Gastrocnemius medialis (tissue), 4 donors: Measurements from ENCODE around the gene EFR3B.

ENCODE experiments used
- POLR2A ChIP-seq, 2 donors: fragments of 450-650 bp; IDR thresholded peaks; one replicate each; pipeline ENCODE4 v1.6.1; 2017; ENCODE audit warnings: antibody characterized with exemption in 2 of 2, mild to moderate bottlenecking in 2 of 2, moderate library complexity in 2 of 2
- TF ChIP-seq, protein P1 (sequence below), 5 experiments: fragments of 450-650 bp in 3 of 5; fragments of 200-600 bp in 2 of 5; sonication (generic) in 2 of 5; IDR thresholded peaks in 4 of 5; conservative IDR thresholded peaks in 1 of 5; 1 replicate in 4 of 5; 2 replicates in 1 of 5; pipeline ENCODE4 v1.5.1; 2016 to 2019; ENCODE audit warnings: antibody characterized with exemption in 5 of 5, mild to moderate bottlenecking in 3 of 5, moderate library complexity in 3 of 5

DNA sequence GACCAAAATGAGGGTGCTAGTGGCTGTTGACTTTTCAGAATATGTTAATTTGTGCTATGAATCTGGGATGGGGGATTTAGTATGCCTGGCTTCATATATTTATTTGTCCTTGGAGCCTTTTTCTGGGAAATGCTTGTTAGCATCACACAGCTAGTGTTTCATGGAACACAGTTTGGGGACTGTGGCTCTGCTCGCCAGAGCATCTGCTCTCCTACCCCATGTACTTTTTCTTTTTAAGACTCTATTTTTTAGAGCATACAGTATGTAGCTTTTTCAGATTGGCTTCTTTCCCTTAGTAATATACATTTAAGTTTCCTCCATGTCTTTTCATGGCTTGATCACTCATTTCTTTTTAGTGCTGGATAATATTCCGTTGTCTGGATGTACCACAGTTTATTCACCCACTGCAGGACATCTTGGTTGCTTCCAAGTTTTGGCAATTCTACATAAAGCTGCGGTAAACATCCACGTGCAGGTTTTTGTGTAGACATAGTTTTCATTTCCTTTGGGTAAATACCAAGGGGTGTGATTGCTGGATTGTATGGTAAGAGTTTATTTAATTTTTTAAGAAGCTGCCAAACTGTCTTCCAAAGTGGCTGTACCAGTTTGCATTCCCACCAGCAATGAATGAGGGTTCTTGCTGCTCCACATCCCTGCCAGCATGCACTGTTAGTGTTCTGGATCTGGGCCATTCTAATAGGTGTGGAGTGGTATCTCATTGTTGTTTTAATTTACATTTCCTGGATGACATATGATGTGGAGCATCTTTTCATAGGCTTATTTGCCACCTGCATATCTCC is 44.1 kb downstream of the EFR3B start:
- no peak for TF ChIP-seq POLR2A (IDR thresholded peaks at IDR 0.05)
- TF ChIP-seq, protein P1, sequence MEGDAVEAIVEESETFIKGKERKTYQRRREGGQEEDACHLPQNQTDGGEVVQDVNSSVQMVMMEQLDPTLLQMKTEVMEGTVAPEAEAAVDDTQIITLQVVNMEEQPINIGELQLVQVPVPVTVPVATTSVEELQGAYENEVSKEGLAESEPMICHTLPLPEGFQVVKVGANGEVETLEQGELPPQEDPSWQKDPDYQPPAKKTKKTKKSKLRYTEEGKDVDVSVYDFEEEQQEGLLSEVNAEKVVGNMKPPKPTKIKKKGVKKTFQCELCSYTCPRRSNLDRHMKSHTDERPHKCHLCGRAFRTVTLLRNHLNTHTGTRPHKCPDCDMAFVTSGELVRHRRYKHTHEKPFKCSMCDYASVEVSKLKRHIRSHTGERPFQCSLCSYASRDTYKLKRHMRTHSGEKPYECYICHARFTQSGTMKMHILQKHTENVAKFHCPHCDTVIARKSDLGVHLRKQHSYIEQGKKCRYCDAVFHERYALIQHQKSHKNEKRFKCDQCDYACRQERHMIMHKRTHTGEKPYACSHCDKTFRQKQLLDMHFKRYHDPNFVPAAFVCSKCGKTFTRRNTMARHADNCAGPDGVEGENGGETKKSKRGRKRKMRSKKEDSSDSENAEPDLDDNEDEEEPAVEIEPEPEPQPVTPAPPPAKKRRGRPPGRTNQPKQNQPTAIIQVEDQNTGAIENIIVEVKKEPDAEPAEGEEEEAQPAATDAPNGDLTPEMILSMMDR (IDR thresholded peaks at IDR 0.05 in 4 of 5, conservative IDR thresholded peaks at IDR 0.05 in 1 of 5): no peak
